Prostate gland (tissue), 2 donors: Measurements from ENCODE around the gene ZNF385D.

ENCODE experiments used
- CTCF ChIP-seq, 4 experiments: fragments of 200-600 bp in 2 of 4; fragments of 450-650 bp in 2 of 4; sonication (generic) in 2 of 4; IDR thresholded peaks; 1 replicate in 3 of 4; 2 replicates in 1 of 4; pipeline ENCODE4 v1.5.1; 2016 to 2019; ENCODE audit warnings: antibody characterized with exemption in 4 of 4, mild to moderate bottlenecking in 2 of 4, moderate library complexity in 2 of 4
- POLR2A ChIP-seq: fragments of 450-650 bp; IDR thresholded peaks from one replicate; pipeline ENCODE4 v1.6.1; 2016; ENCODE audit warnings: antibody characterized with exemption, mild to moderate bottlenecking

GRCh38 chr3:21405671-21406667 lies 345.0 kb downstream of the ZNF385D start:
- TF ChIP-seq CTCF (IDR thresholded peaks at IDR 0.05) (no peak), POLR2A (no peak)
